Panc1 (cell line): ENCODE measurements around the gene MPPED1.

Source experiments
- CTCF ChIP-seq: fragments of 450-650 bp; IDR thresholded peaks from 2 replicates; pipeline ENCODE4 v1.5.1; 2017; ENCODE audit warnings: mild to moderate bottlenecking
- POLR2AphosphoS5 ChIP-seq: IDR thresholded peaks from 2 replicates; pipeline ENCODE4 v1.6.1; 2012; ENCODE audit warnings: mild to moderate bottlenecking, low read depth, low read length, moderate library complexity
- REST ChIP-seq, 2 experiments: IDR thresholded peaks; 2 replicates each; pipeline ENCODE4 v1.6.1; 2011 to 2012; ENCODE audit warnings: low read depth in 2 of 2, control low read depth in 1 of 2, low read length in 1 of 2, mild to moderate bottlenecking in 1 of 2, moderate library complexity in 1 of 2; ENCODE audit not compliant: insufficient read depth in 1 of 2
- SIN3A ChIP-seq: IDR thresholded peaks from 2 replicates; pipeline ENCODE4 v1.6.1; 2012; ENCODE audit warnings: low read depth, mild to moderate bottlenecking, low read length, moderate library complexity, borderline replicate concordance; ENCODE audit not compliant: insufficient read depth
- TCF7L2 ChIP-seq: IDR thresholded peaks from 2 replicates; pipeline ENCODE4 v1.6.1; 2011; ENCODE audit warnings: mild to moderate bottlenecking, low read depth, low read length, inconsistent platforms

GRCh38 chr22:43471606-43472135 lies 59.9 kb downstream of the MPPED1 start:
- TF ChIP-seq CTCF: no peak
- TF ChIP-seq REST (IDR thresholded peaks at IDR 0.05; ENCODE audit: insufficient read depth in 1 of 2, low read depth in 2 of 2, low read length in 1 of 2): no peak
- TF ChIP-seq POLR2AphosphoS5: no peak
- TF ChIP-seq TCF7L2: no peak
- no peak for TF ChIP-seq SIN3A
